Activated B cell treated with CpG ODN at 0.5 μM for 24 hours (primary cell): Measurements from ENCODE around the gene TSHZ2. TPM values are rescaled to one million over a fixed set of nuclear protein-coding genes. Genes with fewer than 3 reads are reported as not detected.

ENCODE experiments used
- ATAC-seq: fragments of 200-7000 bp; cut with Tn5 transposase; one replicate; pipeline ENCODE4 v1.10.0; 2021; ENCODE audit warnings: low read depth, mild to moderate bottlenecking, moderate library complexity
- CTCF ChIA-PET: fragments of 350-600 bp; sonication (Branson Sonifier 250); formaldehyde crosslinking; loops from one replicate; lab custom pipeline; 2021; ENCODE audit warnings: antibody characterized with exemption; lab: Charles Lee
- POLR2A ChIA-PET: fragments of 350-600 bp; sonication (Branson Sonifier 250); formaldehyde crosslinking; loops from one replicate; lab custom pipeline; 2021; ENCODE audit warnings: antibody characterized with exemption; lab: Charles Lee
- DNase-seq: peaks from one replicate; pipeline ENCODE4 v3.0.0; 2022
- H3K27ac Mint-ChIP-seq: one replicate; pipeline ENCODE4 v1.8.0; 2020; ENCODE audit warnings: mixed read lengths
- H3K27me3 Mint-ChIP-seq: one replicate; pipeline ENCODE4 v1.8.0; 2021; ENCODE audit warnings: mixed read lengths
- H3K36me3 Mint-ChIP-seq: one replicate; pipeline ENCODE4 v1.8.0; 2021; ENCODE audit warnings: low read depth, mixed read lengths
- H3K4me1 Mint-ChIP-seq: one replicate; pipeline ENCODE4 v1.8.0; 2021; ENCODE audit warnings: mixed read lengths
- H3K4me3 Mint-ChIP-seq: one replicate; pipeline ENCODE4 v1.8.0; 2020; ENCODE audit warnings: mild to moderate bottlenecking, mixed read lengths
- H3K9me3 Mint-ChIP-seq: one replicate; pipeline ENCODE4 v1.8.0; 2020; ENCODE audit warnings: mixed read lengths
- intact Hi-C: fragments of 100-400 bp; cut with micrococcal nuclease; formaldehyde crosslinking; loops from one replicate; pipeline ENCODE4 v1.15.1; 2024
- total RNA-seq: library from RNA; stranded (reverse); gene quantifications from 2 replicates; pipeline ENCODE4 v1.2.3, GENCODE V29; 2022
- TF ChIP-seq, protein P1 (sequence below): fragments of 200-600 bp; IDR thresholded peaks from one replicate; pipeline ENCODE4 v1.8.0; 2022; ENCODE audit warnings: antibody characterized with exemption, mild to moderate bottlenecking

TSHZ2 gene
- total RNA-seq, 1 donor from 2014 or later, result 1.7 TPM

DNA sequence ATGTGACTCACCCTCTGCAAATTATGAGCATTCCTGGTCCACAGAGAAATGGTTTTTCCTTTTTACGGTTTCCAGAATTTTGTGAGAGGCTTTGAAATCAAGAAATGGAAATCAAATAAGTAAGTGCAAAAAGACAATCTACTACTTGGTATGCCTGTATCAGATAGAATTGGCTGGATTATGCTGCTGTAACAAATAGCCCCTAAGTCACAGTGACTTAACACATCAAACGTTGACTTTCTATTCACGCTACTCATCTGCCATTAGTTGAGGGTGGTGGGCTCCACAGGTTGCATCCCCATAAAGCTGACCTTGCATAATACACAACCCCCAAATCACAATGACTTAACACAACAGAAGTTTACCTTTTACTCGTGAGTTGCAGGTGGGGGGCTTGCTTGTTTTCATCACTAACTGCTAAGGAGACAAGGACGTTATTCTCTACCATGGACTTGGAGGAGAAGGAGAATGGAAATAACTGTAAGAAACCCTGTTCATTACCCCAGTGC is 44.4 kb downstream of the TSHZ2 start:
- Mint-ChIP-seq H3K4me3 (no peak overlapping the region), H3K27ac (no peak overlapping the region), H3K4me1 (peaks cover 10% of the 10 kb centered on the region), H3K36me3 (no peaks in the 10 kb centered on the region), H3K27me3 (no peaks in the 10 kb centered on the region), H3K9me3 (peaks cover 7% of the 10 kb centered on the region)
- CTCF ChIA-PET, result no interaction called here
- intact Hi-C loops, result no loop called here
- DNase-seq, result no peak
- TF ChIP-seq, protein P1, sequence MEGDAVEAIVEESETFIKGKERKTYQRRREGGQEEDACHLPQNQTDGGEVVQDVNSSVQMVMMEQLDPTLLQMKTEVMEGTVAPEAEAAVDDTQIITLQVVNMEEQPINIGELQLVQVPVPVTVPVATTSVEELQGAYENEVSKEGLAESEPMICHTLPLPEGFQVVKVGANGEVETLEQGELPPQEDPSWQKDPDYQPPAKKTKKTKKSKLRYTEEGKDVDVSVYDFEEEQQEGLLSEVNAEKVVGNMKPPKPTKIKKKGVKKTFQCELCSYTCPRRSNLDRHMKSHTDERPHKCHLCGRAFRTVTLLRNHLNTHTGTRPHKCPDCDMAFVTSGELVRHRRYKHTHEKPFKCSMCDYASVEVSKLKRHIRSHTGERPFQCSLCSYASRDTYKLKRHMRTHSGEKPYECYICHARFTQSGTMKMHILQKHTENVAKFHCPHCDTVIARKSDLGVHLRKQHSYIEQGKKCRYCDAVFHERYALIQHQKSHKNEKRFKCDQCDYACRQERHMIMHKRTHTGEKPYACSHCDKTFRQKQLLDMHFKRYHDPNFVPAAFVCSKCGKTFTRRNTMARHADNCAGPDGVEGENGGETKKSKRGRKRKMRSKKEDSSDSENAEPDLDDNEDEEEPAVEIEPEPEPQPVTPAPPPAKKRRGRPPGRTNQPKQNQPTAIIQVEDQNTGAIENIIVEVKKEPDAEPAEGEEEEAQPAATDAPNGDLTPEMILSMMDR, result no peak
- ATAC-seq, result no peak
- POLR2A ChIA-PET, result no interaction called here

DNA sequence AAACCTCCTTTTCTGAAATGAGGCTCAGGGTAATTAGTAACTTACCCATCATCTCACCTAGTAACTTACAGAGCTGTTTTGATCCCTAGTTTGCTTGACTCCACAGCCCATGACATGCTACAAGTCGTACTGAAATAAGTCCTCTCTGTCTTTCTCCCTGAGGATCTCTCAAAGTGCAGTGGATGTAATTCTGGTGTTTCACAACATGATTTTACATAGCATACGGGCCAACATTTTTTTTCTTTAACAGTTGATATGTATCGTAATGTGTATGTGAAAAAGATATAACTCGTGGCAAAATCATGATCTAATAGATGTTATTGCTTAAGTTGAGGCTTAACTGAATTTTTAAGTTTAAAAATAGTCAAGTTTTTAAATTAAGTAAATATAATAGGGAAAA is 45.0 kb downstream of the TSHZ2 start:
- POLR2A ChIA-PET, result no interaction called here
- no peak overlapping the region for H3K27ac Mint-ChIP-seq

DNA sequence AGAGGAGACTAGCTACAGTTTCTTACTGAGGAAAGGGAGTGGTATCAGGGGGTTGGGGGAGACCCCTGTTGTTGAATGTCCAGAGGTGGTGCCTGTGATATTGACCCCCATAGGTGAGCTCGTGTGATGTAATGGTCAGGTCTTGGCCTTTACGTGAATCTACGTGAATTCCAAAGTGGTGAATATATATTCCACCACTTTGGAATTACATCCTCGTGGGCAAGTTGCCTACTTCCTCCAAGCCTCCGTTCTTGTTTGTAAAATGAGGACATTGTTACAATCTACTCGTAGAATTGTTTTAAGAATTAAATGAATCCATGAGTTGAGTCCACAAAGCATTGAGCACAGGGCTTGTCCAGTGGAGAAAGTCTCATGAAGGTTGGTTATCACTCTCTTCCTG is 47.3 kb downstream of the TSHZ2 start:
- no peaks in the 10 kb centered on the region for H3K36me3 Mint-ChIP-seq
- H3K4me3 Mint-ChIP-seq, result no peak overlapping the region
- no peaks in the 10 kb centered on the region for H3K4me1 Mint-ChIP-seq
- H3K9me3 Mint-ChIP-seq, result peaks cover 2% of the 10 kb centered on the region
- ChIA-PET POLR2A (no interaction called here), CTCF (interaction anchor here (0.7 kb wide), 1 partner anchor 209 kb away, joined by 4 read pairs; no protein-coding TSS in a partner anchor)
- intact Hi-C loops, result no loop called here
- no peaks in the 10 kb centered on the region for H3K27me3 Mint-ChIP-seq
- no peak overlapping the region for H3K27ac Mint-ChIP-seq
- ATAC-seq (no peak), DNase-seq (no peak)
- TF ChIP-seq, protein P1, result no peak

More for the DNA sequence above, 45.0 kb downstream of the TSHZ2 start:
- no peak overlapping the region for H3K4me3 Mint-ChIP-seq
- H3K27me3 Mint-ChIP-seq, result no peaks in the 10 kb centered on the region
- ATAC-seq (no peak), DNase-seq (no peak)
- peaks cover 7% of the 10 kb centered on the region for H3K9me3 Mint-ChIP-seq
- TF ChIP-seq, protein P1, result no peak
- peaks cover 10% of the 10 kb centered on the region for H3K4me1 Mint-ChIP-seq
- intact Hi-C loops, result no loop called here
- CTCF ChIA-PET, result no interaction called here
- no peaks in the 10 kb centered on the region for H3K36me3 Mint-ChIP-seq

DNA sequence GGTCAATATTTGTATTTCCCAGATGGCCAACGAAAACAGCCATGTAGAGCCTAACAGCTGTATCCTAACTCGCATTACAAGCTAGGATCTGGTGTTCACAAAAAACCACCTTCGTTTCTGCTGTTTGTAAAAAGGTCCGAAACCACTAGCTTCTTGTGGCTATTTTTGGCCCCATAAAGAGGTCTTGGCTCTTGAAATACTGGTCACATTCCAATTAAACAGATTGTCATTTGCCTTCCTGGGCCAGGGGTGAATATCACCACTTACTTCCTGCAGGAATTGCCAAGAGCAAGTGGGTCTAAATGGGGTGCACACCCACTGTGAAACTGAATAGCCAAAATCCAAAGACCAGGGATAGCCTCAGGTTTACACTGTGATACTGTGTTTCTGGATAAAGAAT is 48.2 kb downstream of the TSHZ2 start:
- H3K36me3 Mint-ChIP-seq, result no peaks in the 10 kb centered on the region
- H3K27me3 Mint-ChIP-seq, result no peaks in the 10 kb centered on the region
- no peaks in the 10 kb centered on the region for H3K4me1 Mint-ChIP-seq
- ChIA-PET POLR2A (no interaction called here), CTCF (no interaction called here)
- no peak for DNase-seq
- ATAC-seq, result no peak
- H3K4me3 Mint-ChIP-seq, result no peak overlapping the region
- TF ChIP-seq, protein P1, result no peak
- intact Hi-C loops, result no loop called here
- H3K27ac Mint-ChIP-seq, result no peak overlapping the region
- H3K9me3 Mint-ChIP-seq, result no peaks in the 10 kb centered on the region

DNA sequence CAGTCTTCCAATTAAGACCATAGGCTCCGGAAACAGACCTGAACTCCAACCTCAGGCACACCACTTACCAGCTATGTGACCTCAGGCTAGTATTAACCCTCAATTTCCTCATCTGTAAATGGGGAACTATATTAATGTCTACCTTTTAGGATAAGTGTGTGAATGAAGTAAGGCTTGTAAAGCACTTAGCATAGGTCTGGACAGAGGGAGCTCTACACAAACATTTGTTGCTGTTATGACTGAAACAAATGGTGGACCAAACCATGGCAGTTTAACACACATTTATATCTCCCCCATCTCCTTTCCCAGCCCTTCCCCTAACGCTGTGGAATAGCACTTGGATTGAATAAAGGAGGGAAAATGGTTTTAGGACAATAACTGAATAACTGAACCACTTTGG is 48.7 kb downstream of the TSHZ2 start:
- CTCF ChIA-PET, result no interaction called here

More for the DNA sequence above, 48.7 kb downstream of the TSHZ2 start:
- TF ChIP-seq, protein P1, result no peak
- POLR2A ChIA-PET, result no interaction called here
- no peaks in the 10 kb centered on the region for H3K4me1 Mint-ChIP-seq
- DNase-seq (no peak), ATAC-seq (no peak)
- no peak overlapping the region for H3K4me3 Mint-ChIP-seq
- no peaks in the 10 kb centered on the region for H3K9me3 Mint-ChIP-seq
- intact Hi-C loops, result no loop called here
- no peak overlapping the region for H3K27ac Mint-ChIP-seq
- no peaks in the 10 kb centered on the region for H3K36me3 Mint-ChIP-seq
- H3K27me3 Mint-ChIP-seq, result no peaks in the 10 kb centered on the region
